ENCODE results near the gene SMC5.
"Not testable (repeated sequence)": the region's sequence is repeated elsewhere in the genome, so short reads cannot be mapped to it uniquely, and the experiment has no call there.

SMC5 gene

DNA sequence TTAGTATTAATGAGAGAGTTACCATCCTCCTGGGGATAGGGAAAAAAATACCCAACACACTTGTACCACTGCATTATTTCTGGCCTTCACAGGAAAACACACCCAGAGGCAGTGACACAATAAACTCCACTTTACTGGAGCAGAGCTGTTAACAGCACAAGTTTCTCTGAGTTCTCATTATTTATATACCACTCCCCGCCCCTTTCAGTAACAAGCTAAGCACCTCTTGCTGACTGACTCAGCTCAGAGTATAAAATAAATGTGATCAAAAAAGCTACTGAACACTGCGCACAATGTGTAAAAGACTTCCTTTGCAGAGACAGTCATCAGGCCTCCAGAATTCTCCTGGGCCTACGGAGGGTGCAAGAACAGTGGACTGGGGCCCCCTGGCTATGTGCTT is 134.1 kb downstream of the SMC5 start:
- no peak overlapping the region for H3K4me3 ChIP-seq (ENCODE audit: low read depth, low read length)
- TF ChIP-seq, protein P1, sequence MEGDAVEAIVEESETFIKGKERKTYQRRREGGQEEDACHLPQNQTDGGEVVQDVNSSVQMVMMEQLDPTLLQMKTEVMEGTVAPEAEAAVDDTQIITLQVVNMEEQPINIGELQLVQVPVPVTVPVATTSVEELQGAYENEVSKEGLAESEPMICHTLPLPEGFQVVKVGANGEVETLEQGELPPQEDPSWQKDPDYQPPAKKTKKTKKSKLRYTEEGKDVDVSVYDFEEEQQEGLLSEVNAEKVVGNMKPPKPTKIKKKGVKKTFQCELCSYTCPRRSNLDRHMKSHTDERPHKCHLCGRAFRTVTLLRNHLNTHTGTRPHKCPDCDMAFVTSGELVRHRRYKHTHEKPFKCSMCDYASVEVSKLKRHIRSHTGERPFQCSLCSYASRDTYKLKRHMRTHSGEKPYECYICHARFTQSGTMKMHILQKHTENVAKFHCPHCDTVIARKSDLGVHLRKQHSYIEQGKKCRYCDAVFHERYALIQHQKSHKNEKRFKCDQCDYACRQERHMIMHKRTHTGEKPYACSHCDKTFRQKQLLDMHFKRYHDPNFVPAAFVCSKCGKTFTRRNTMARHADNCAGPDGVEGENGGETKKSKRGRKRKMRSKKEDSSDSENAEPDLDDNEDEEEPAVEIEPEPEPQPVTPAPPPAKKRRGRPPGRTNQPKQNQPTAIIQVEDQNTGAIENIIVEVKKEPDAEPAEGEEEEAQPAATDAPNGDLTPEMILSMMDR (IDR thresholded peaks at IDR 0.05; ENCODE audit: low read depth, low read length): no peak
- in situ Hi-C loops (cut with HindIII; ENCODE audit: low sequenced_read_pairs): no loop called here
- DNase-seq (ENCODE audit: low read depth, low spot score): no peak

DNA sequence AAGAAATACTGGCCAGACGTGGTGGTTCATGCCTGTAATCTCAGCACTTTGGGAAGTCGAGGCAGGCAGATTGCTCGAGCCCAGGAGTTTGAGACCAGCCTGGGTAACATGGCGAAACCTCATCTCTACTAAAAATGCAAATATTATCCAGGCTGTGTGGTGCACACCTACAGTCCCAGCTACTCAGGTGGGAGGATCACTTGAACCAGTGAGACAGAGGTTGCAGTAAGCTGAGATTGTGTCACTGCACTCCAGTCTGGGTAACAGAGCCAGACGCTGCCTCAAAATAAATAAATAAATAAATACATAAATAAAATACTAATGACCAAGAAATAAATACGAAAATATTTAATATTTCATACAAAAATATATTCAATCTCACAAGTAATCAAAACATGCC is 136.9 kb downstream of the SMC5 start:
- no peak overlapping the region for H3K4me3 ChIP-seq (ENCODE audit: low read depth, low read length)
- TF ChIP-seq, protein P1 (IDR thresholded peaks at IDR 0.05; ENCODE audit: low read depth, low read length): no peak
- in situ Hi-C loops (cut with HindIII; ENCODE audit: low sequenced_read_pairs): no loop called here
- no peak for DNase-seq (ENCODE audit: low read depth, low spot score)

DNA sequence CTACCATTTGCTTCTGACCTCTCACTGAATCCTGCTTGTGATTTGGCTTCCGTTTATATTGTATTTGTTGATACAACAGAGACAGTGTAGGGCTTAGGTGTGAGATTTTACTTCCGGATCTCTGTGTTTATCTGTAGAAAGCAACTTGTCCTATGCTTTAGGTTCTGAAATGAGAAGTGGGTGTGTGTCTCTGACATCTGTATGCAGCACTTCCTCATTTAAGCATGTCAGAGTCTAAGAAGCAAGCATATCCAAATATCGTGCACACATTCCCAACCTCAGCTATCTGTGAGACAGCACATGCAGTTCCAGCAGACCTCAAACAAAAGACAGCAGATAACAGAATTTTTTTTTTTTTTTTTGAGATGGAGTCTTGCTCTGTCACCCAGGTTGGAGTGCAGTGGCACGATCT is 139.4 kb downstream of the SMC5 start:
- in situ Hi-C loops (cut with HindIII; ENCODE audit: low sequenced_read_pairs): no loop called here
- DNase-seq (ENCODE audit: low read depth, low spot score): no peak
- no peak overlapping the region for H3K4me3 ChIP-seq (ENCODE audit: low read depth, low read length)
- TF ChIP-seq, protein P1 (IDR thresholded peaks at IDR 0.05; ENCODE audit: low read depth, low read length): no peak

DNA sequence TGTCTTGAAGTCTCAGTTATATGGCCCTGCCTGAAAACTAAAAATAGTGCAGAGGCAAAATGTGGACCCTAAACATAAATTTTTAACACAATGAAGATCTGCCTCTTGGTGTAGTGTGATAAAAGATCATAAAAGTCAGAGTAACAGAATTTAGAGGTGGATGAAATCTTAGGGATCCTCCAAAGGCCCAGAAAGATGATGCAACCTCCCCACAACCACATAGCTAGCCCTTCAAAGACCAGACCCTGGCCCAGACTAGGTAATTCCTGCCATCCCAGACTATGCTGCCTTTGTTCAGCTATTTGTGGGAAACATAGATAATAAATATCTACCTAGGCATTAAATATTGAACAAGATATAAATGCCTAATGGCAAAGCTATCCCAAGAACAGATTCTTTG is 140.4 kb downstream of the SMC5 start:
- TF ChIP-seq, protein P1 (IDR thresholded peaks at IDR 0.05; ENCODE audit: low read depth, low read length): no peak
- no peak overlapping the region for H3K4me3 ChIP-seq (ENCODE audit: low read depth, low read length)
- DNase-seq (ENCODE audit: low read depth, low spot score): no peak
- in situ Hi-C loops (cut with HindIII; ENCODE audit: low sequenced_read_pairs): no loop called here

DNA sequence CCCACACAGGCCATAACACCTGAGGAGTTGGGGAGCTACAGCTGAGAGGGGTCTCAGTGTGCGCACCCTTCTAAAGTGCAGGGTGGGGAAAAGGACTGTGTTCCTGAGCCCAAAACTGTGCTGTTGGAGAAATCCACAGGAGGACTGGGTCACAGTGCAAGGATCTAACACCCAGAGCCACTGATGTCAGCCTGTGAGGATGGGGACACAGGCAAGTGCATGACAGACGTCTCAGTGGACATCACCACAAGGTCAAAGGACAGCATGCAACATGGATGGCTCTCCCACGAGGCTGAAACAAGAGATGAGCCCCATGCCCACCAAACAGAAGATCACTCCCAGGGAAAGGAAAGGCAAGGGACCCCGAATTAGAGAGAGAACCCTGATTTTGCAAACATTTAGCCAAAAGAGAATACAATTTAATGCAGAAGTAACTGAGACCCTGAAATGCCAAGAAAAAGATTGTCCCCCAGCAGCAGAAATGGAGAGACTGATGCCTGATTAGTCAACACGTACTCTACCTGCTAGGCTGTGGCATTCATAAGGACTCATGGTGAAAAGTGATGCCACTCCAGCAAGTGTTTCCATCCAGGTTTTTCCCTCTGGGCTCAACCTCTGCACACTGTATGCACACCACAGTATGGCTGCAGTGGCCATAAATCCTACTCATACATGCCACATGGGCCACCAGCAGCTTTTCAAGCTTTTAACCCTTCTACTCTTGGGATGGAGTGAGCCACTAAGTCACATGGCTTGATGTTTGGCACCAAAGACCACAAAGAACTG is 141.5 kb downstream of the SMC5 start:
- TF ChIP-seq, protein P1 (IDR thresholded peaks at IDR 0.05; ENCODE audit: low read depth, low read length): no peak
- in situ Hi-C loops (cut with HindIII; ENCODE audit: low sequenced_read_pairs): no loop called here
- H3K4me3 ChIP-seq (ENCODE audit: low read depth, low read length): no peak overlapping the region
- DNase-seq (ENCODE audit: low read depth, low spot score): no peak

DNA sequence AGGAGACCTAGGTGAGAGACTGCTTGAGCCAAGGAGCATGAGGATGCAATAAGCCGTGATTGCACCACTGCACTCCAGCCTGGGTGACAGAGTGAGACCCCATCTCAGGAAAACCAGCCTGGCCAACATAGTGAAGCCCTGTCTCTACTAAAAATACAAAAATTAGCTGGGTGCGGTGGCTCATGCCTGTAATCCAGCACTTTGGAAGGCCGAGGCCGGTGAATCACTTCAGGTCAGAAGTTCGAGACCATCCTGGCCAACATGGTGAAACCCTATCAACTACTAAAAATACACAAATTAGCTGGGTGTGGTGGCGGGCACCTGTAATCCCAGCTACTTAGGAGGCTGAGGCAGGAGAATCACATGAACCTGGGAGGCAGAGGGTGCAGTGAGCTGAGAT is 142.5 kb downstream of the SMC5 start:
- H3K4me3 ChIP-seq (ENCODE audit: low read depth, low read length); DNase-seq (ENCODE audit: low read depth, low spot score); in situ Hi-C loops (cut with HindIII; ENCODE audit: low sequenced_read_pairs): not testable (repeated sequence)

DNA sequence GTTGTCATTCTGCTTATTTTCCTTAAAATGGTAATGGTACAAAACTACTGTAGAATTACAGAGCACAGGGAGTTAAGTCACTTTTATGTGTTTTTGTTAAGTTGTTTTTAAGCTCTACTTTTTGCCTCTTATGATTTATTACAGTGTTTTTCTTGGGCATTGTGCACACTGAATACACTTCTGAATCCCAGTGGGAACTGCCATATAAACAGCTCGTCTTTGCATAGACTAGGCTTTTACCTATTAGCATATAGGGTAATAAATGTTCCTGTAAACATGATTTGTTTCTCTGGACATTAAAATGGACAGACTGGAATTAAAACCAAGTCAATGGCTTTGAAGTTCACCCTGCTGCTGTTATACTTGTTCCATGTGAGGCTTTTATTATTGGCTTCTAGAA is 143.4 kb downstream of the SMC5 start:
- in situ Hi-C loops (cut with HindIII; ENCODE audit: low sequenced_read_pairs): no loop called here
- TF ChIP-seq, protein P1 (IDR thresholded peaks at IDR 0.05; ENCODE audit: low read depth, low read length): no peak
- no peak for DNase-seq (ENCODE audit: low read depth, low spot score)
- no peak overlapping the region for H3K4me3 ChIP-seq (ENCODE audit: low read depth, low read length)
